IMR-90 (cell line): ENCODE data around the gene UGT1A7. TPM values are rescaled to one million over a fixed set of nuclear protein-coding genes. Genes with fewer than 3 reads are reported as not detected.

Experiments
- ATAC-seq: fragments of 200-7000 bp; cut with Tn5 transposase; 2 replicates; pipeline ENCODE4 v1.9.1; 2020; ENCODE audit warnings: low read depth, mild to moderate bottlenecking, moderate library complexity
- BruUV-seq: library from RNA; stranded (reverse); fragments of 400-500 nt; replicated peaks from 2 replicates; lab custom pipeline; 2021; lab: Mats Ljungman, UMichigan
- CTCF ChIA-PET: fragments of 300-600 bp; formaldehyde crosslinking; extraction: SDS; loops from one replicate; lab custom pipeline; 2021; ENCODE audit warnings: antibody characterized with exemption; lab: Yijun Ruan, JAX
- POLR2A ChIA-PET: fragments of 300-600 bp; sonication (Branson Sonifier 250); formaldehyde crosslinking; loops from one replicate; lab custom pipeline; 2022; ENCODE audit warnings: antibody characterized with exemption; ENCODE audit not compliant: unreplicated experiment; lab: Charles Lee
- DNase-seq: peaks from one replicate; pipeline ENCODE4 v3.0.0; 2013
- H2AFZ ChIP-seq: replicated peaks from 2 replicates; pipeline ENCODE3; 2013; ENCODE audit warnings: low read length, mild to moderate bottlenecking; ENCODE audit not compliant: poor library complexity
- H2AK5ac ChIP-seq: 2 replicates; pipeline ENCODE4 v1.6.1; 2013; ENCODE audit warnings: low read depth, low read length, inconsistent platforms
- H2AK9ac ChIP-seq: replicated peaks from 2 replicates; pipeline ENCODE3; 2013; ENCODE audit warnings: mild to moderate bottlenecking, low read depth, low read length, moderate library complexity; ENCODE audit not compliant: poor library complexity
- H2BK120ac ChIP-seq: 2 replicates; pipeline ENCODE4 v1.6.1; 2013; ENCODE audit warnings: low read depth, low read length, inconsistent platforms
- H2BK15ac ChIP-seq: 3 replicates; pipeline ENCODE4 v1.6.1; 2013; ENCODE audit warnings: low read depth, low read length, inconsistent platforms
- H2BK20ac ChIP-seq: 2 replicates; pipeline ENCODE4 v1.6.1; 2013; ENCODE audit warnings: low read depth, mild to moderate bottlenecking, inconsistent platforms, low read length, moderate library complexity
- H2BK5ac ChIP-seq: 2 replicates; pipeline ENCODE4 v1.6.1; 2013; ENCODE audit warnings: mild to moderate bottlenecking, low read depth, low read length, inconsistent platforms; ENCODE audit not compliant: poor library complexity, severe bottlenecking
- H3K14ac ChIP-seq: replicated peaks from 2 replicates; pipeline ENCODE4 v1.6.1; 2013; ENCODE audit warnings: low read depth, low read length, inconsistent platforms
- H3K18ac ChIP-seq: 2 replicates; pipeline ENCODE4 v1.6.1; 2013; ENCODE audit warnings: low read depth, low read length, control low read depth
- H3K23ac ChIP-seq: 2 replicates; pipeline ENCODE4 v1.6.1; 2013; ENCODE audit warnings: low read depth, low read length, inconsistent platforms
- H3K27ac ChIP-seq: 2 replicates; pipeline ENCODE4 v1.5.1; 2013; ENCODE audit warnings: mild to moderate bottlenecking, control low read depth, low read length; ENCODE audit not compliant: insufficient read depth
- H3K27me3 ChIP-seq: 2 replicates; pipeline ENCODE4 v1.6.1; 2013; ENCODE audit warnings: low read length; ENCODE audit not compliant: control insufficient read depth, insufficient read depth
- H3K36me3 ChIP-seq: 2 replicates; pipeline ENCODE4 v1.6.1; 2013; ENCODE audit warnings: low read length, mixed read lengths; ENCODE audit not compliant: control insufficient read depth, insufficient read depth
- H3K4ac ChIP-seq: 2 replicates; pipeline ENCODE4 v1.6.1; 2013; ENCODE audit warnings: low read depth, low read length, inconsistent platforms
- H3K4me1 ChIP-seq: 2 replicates; pipeline ENCODE4 v1.6.1; 2013; ENCODE audit warnings: low read length, mixed read lengths; ENCODE audit not compliant: control insufficient read depth, insufficient read depth
- H3K4me2 ChIP-seq: 2 replicates; pipeline ENCODE4 v1.6.1; 2013; ENCODE audit warnings: low read depth, mild to moderate bottlenecking, control low read depth, low read length, moderate library complexity
- H3K4me3 ChIP-seq: 2 replicates; pipeline ENCODE4 v1.5.1; 2013; ENCODE audit warnings: low read depth, mild to moderate bottlenecking, control low read depth, low read length, moderate library complexity; ENCODE audit not compliant: insufficient read depth
- H3K56ac ChIP-seq: 2 replicates; pipeline ENCODE4 v1.6.1; 2013; ENCODE audit warnings: low read length, inconsistent platforms; ENCODE audit not compliant: insufficient read depth; ENCODE audit errors: extremely low read depth
- H3K79me1 ChIP-seq, 2 experiments: 2 replicates each; pipeline ENCODE4 v1.6.1; 2013; ENCODE audit warnings: low read length in 2 of 2, inconsistent platforms in 1 of 2, low read depth in 1 of 2
- H3K9ac ChIP-seq: 2 replicates; pipeline ENCODE4 v1.6.1; 2013; ENCODE audit warnings: low read depth, low read length, control low read depth
- H3K9me1 ChIP-seq: 2 replicates; pipeline ENCODE4 v1.6.1; 2013; ENCODE audit warnings: low read length, inconsistent platforms; ENCODE audit not compliant: insufficient read depth
- H3K9me3 ChIP-seq: 2 replicates; pipeline ENCODE4 v1.6.1; 2013; ENCODE audit warnings: low read length; ENCODE audit not compliant: control insufficient read depth, insufficient read depth
- H4K20me1 ChIP-seq: 2 replicates; pipeline ENCODE4 v1.6.1; 2013; ENCODE audit warnings: low read length, inconsistent platforms; ENCODE audit not compliant: insufficient read depth
- H4K5ac ChIP-seq: 2 replicates; pipeline ENCODE4 v1.6.1; 2013; ENCODE audit warnings: mild to moderate bottlenecking, low read depth, low read length, control low read depth
- H4K8ac ChIP-seq, 2 experiments: 2 replicates each; pipeline ENCODE4 v1.6.1; 2013; ENCODE audit warnings: low read depth in 2 of 2, low read length in 2 of 2, control low read depth in 1 of 2, inconsistent platforms in 1 of 2
- H4K91ac ChIP-seq: 2 replicates; pipeline ENCODE4 v1.6.1; 2013; ENCODE audit warnings: low read depth, low read length, inconsistent platforms; ENCODE audit not compliant: insufficient read depth
- BHLHE40 ChIP-seq: fragments of 150-350 bp; IDR thresholded peaks from 2 replicates; pipeline ENCODE4 v1.6.1; 2016; ENCODE audit warnings: mild to moderate bottlenecking, low read depth, low read length
- ELK1 ChIP-seq: fragments of 150-350 bp; IDR thresholded peaks from 2 replicates; pipeline ENCODE4 v1.6.1; 2016; ENCODE audit warnings: low read depth, mild to moderate bottlenecking, low read length, moderate library complexity, borderline replicate concordance
- RAD21 ChIP-seq: IDR thresholded peaks from 2 replicates; pipeline ENCODE4 v1.6.1; 2012; ENCODE audit warnings: low read length, improper control_type of control experiment
- WGBS, 2 experiments: methylation state at CpG; one replicate each; pipeline versions ENCODE4 v1.1.5 to v1.1.7; 2013; ENCODE audit warnings: missing lambda C conversion rate in 2 of 2; ENCODE audit not compliant: insufficient read length in 1 of 2; ENCODE audit errors: extremely low coverage in 2 of 2; 5-methylcytosine and 5-hydroxymethylcytosine counted together
- dilution Hi-C: fragments of 300-500 bp; cut with HindIII; formaldehyde crosslinking; loops from one replicate; pipeline ENCODE4 v1.14.3; 2018; ENCODE audit warnings: low sequenced_read_pairs; ENCODE audit not compliant: unreplicated experiment
- in situ Hi-C: fragments of 300-500 bp; cut with MboI; formaldehyde crosslinking; loops from 3 replicates; pipeline ENCODE4 v1.14.3; 2019; ENCODE audit warnings: low sequenced_read_pairs, inconsistent platforms, mixed read lengths
- intact Hi-C: fragments of 100-400 bp; cut with micrococcal nuclease; formaldehyde crosslinking; loops from 2 replicates; pipeline ENCODE4 v1.10.0; 2022
- polyA plus RNA-seq, 3 experiments: library from polyadenylated mRNA; depleted of rRNA; stranded (reverse); fragments of >200 nt; gene quantifications; 2 replicates each; pipeline ENCODE4 v1.2.3, GENCODE V29; 2012; ENCODE audit warnings: low replicate concordance in 1 of 3
- total RNA-seq: library from RNA; depleted of rRNA; stranded (reverse); fragments of >200 nt; gene quantifications from 2 replicates; pipeline ENCODE4 v1.2.3, GENCODE V29; 2012

Gene UGT1A7
- total and polyA plus RNA-seq, 2 of the 4 experiments (the other 2 are of a cell fraction): not detected

- Histone ChIP-seq H3K27ac (no peak overlapping the region), H3K36me3 (no peaks in the 10 kb centered on the region), H3K56ac (no peak overlapping the region), H2BK15ac (no peak overlapping the region), H3K4me3 (no peak overlapping the region), H3K79me1 (no peaks in the 10 kb centered on the region), H3K18ac (no peak overlapping the region), H4K5ac (no peak overlapping the region), H2AFZ (no peak overlapping the region), H2AK9ac (no peak overlapping the region), H4K20me1 (no peaks in the 10 kb centered on the region), H3K4me2 (no peak overlapping the region), H2AK5ac (no peak overlapping the region), H3K9ac (no peak overlapping the region), H3K27me3 (no peaks in the 10 kb centered on the region), H3K4ac (no peak overlapping the region), H4K91ac (no peak overlapping the region), H3K23ac (no peak overlapping the region), H2BK5ac (no peak overlapping the region), H3K9me1 (no peaks in the 10 kb centered on the region), H2BK120ac (no peak overlapping the region), H3K9me3 (no peaks in the 10 kb centered on the region), H4K8ac (no peak overlapping the region), H3K14ac (no peak overlapping the region), H2BK20ac (no peak overlapping the region), H3K4me1 (no peaks in the 10 kb centered on the region)
- TF ChIP-seq RAD21 (no peak), ELK1 (no peak), BHLHE40 (no peak)
- ATAC-seq: no peak
- DNase-seq: no peak
- dilution Hi-C loops (no loop called here), in situ Hi-C loops (no loop called here), intact Hi-C loops (no loop called here)
- POLR2A ChIA-PET: no interaction called here
- CTCF ChIA-PET: no interaction called here
- no TSS peak for BruUV-seq
- WGBS, 2 experiments: no CpG with 5 or more reads among the region's 3 CpGs
Measured at GRCh38 chr2:233672886-233673285, 8.8 kb upstream of the UGT1A7 start.
